SK-N-MC (cell line): ENCODE measurements around the gene MDM4.

Experiments used
- EZH2 ChIP-seq: fragments of 200-600 bp; sonication (generic); IDR thresholded peaks from one replicate; pipeline ENCODE4 v1.6.1; 2017; ENCODE audit warnings: antibody characterized with exemption
- FOXP2 ChIP-seq: optimal IDR thresholded peaks from 2 replicates; pipeline ENCODE3; 2011; ENCODE audit warnings: mild to moderate bottlenecking, moderate library complexity; ENCODE audit not compliant: insufficient read depth; ENCODE audit errors: extremely low read length, control extremely low read depth
- POLR2AphosphoS5 ChIP-seq: IDR thresholded peaks from 2 replicates; pipeline ENCODE4 v1.6.1; 2012; ENCODE audit warnings: mild to moderate bottlenecking, low read depth, low read length, borderline replicate concordance

- TF ChIP-seq EZH2 = no peak
- no peak for TF ChIP-seq POLR2AphosphoS5
- no peak for TF ChIP-seq FOXP2
These were observed 53.3 kb downstream of the MDM4 start for GRCh38 chr1:204569478-204569877.
